ENCODE data around the gene FRG1. TPM values are rescaled to one million over a fixed set of nuclear protein-coding genes. Genes with fewer than 3 reads are reported as not detected.
"Not testable (repeated sequence)": the region's sequence is repeated elsewhere in the genome, so short reads cannot be mapped to it uniquely, and the experiment has no call there.

Gene FRG1
- total RNA-seq, 1 donor from 2014 or later, result 46.0 TPM

- Mint-ChIP-seq H3K4me3 (ENCODE audit: unreplicated experiment) (no peak overlapping the region), H3K4me1 (ENCODE audit: low read depth, unreplicated experiment) (peaks cover 8% of the 10 kb centered on the region), H3K27ac (ENCODE audit: unreplicated experiment) (no peak overlapping the region), H3K9me3 (ENCODE audit: unreplicated experiment) (peaks cover 3% of the 10 kb centered on the region), H3K27me3 (ENCODE audit: unreplicated experiment) (peaks cover 2% of the 10 kb centered on the region), H3K36me3 (ENCODE audit: unreplicated experiment) (no peaks in the 10 kb centered on the region)
- DNase-seq, result no peak
- no peak for TF ChIP-seq CTCF (IDR thresholded peaks at IDR 0.05; ENCODE audit: partially characterized antibody, unreplicated experiment)
Measured at GRCh38 chr4:189973646-189974045, 33.0 kb downstream of the FRG1 start.

- Mint-ChIP-seq H3K4me1 (ENCODE audit: low read depth, unreplicated experiment) (peaks cover 8% of the 10 kb centered on the region), H3K36me3 (ENCODE audit: unreplicated experiment) (no peaks in the 10 kb centered on the region), H3K4me3 (ENCODE audit: unreplicated experiment) (no peak overlapping the region), H3K27ac (ENCODE audit: unreplicated experiment) (no peak overlapping the region), H3K27me3 (ENCODE audit: unreplicated experiment) (peaks cover 5% of the 10 kb centered on the region), H3K9me3 (ENCODE audit: unreplicated experiment) (peaks cover 3% of the 10 kb centered on the region)
- DNase-seq, result no peak
- TF ChIP-seq CTCF (IDR thresholded peaks at IDR 0.05; ENCODE audit: partially characterized antibody, unreplicated experiment), result peak; percentile 27
Measured at GRCh38 chr4:189974056-189974455, 33.4 kb downstream of the FRG1 start.

- Mint-ChIP-seq H3K9me3 (ENCODE audit: unreplicated experiment) (peaks cover 5% of the 10 kb centered on the region), H3K27me3 (ENCODE audit: unreplicated experiment) (peaks cover 8% of the 10 kb centered on the region), H3K4me1 (ENCODE audit: low read depth, unreplicated experiment) (peaks cover 7% of the 10 kb centered on the region), H3K4me3 (ENCODE audit: unreplicated experiment) (no peak overlapping the region), H3K36me3 (ENCODE audit: unreplicated experiment) (no peaks in the 10 kb centered on the region), H3K27ac (ENCODE audit: unreplicated experiment) (peak overlapping the region; percentile 29)
- no peak for TF ChIP-seq CTCF (IDR thresholded peaks at IDR 0.05; ENCODE audit: partially characterized antibody, unreplicated experiment)
- no peak for DNase-seq
Measured at GRCh38 chr4:189979196-189980047, 38.8 kb downstream of the FRG1 start.

- H3K4me1 Mint-ChIP-seq (ENCODE audit: low read depth, unreplicated experiment); H3K36me3 Mint-ChIP-seq (ENCODE audit: unreplicated experiment); DNase-seq; H3K27me3 Mint-ChIP-seq (ENCODE audit: unreplicated experiment); H3K4me3 Mint-ChIP-seq (ENCODE audit: unreplicated experiment); H3K27ac Mint-ChIP-seq (ENCODE audit: unreplicated experiment); H3K9me3 Mint-ChIP-seq (ENCODE audit: unreplicated experiment): not testable (repeated sequence)
Measured at GRCh38 chr4:189980292-189980691, 39.6 kb downstream of the FRG1 start.

GRCh38 chr4:189981970-189982369, 41.3 kb downstream of the FRG1 start:
- H3K4me1 Mint-ChIP-seq (ENCODE audit: low read depth, unreplicated experiment), result peaks cover 7% of the 10 kb centered on the region

GRCh38 chr4:189983916-189984526, 43.3 kb downstream of the FRG1 start:
- H3K9me3 Mint-ChIP-seq (ENCODE audit: unreplicated experiment); H3K4me1 Mint-ChIP-seq (ENCODE audit: low read depth, unreplicated experiment); H3K27ac Mint-ChIP-seq (ENCODE audit: unreplicated experiment); H3K36me3 Mint-ChIP-seq (ENCODE audit: unreplicated experiment); H3K27me3 Mint-ChIP-seq (ENCODE audit: unreplicated experiment); H3K4me3 Mint-ChIP-seq (ENCODE audit: unreplicated experiment); DNase-seq: not testable (repeated sequence)

More at GRCh38 chr4:189981970-189982369, 41.3 kb downstream of the FRG1 start:
- DNase-seq, result no peak
- Mint-ChIP-seq H3K9me3 (ENCODE audit: unreplicated experiment) (peaks cover 8% of the 10 kb centered on the region), H3K36me3 (ENCODE audit: unreplicated experiment) (no peaks in the 10 kb centered on the region), H3K4me3 (ENCODE audit: unreplicated experiment) (no peak overlapping the region), H3K27me3 (ENCODE audit: unreplicated experiment) (peaks cover 8% of the 10 kb centered on the region), H3K27ac (ENCODE audit: unreplicated experiment) (peak overlapping the region; percentile 22)
- TF ChIP-seq CTCF (IDR thresholded peaks at IDR 0.05; ENCODE audit: partially characterized antibody, unreplicated experiment), result no peak

GRCh38 chr4:189984661-189985060, 44.0 kb downstream of the FRG1 start:
- not testable (repeated sequence) for H3K27me3 Mint-ChIP-seq (ENCODE audit: unreplicated experiment); H3K27ac Mint-ChIP-seq (ENCODE audit: unreplicated experiment); H3K4me1 Mint-ChIP-seq (ENCODE audit: low read depth, unreplicated experiment); H3K36me3 Mint-ChIP-seq (ENCODE audit: unreplicated experiment); H3K9me3 Mint-ChIP-seq (ENCODE audit: unreplicated experiment); DNase-seq; H3K4me3 Mint-ChIP-seq (ENCODE audit: unreplicated experiment)

- not testable (repeated sequence) for DNase-seq; H3K4me3 Mint-ChIP-seq (ENCODE audit: unreplicated experiment); H3K27ac Mint-ChIP-seq (ENCODE audit: unreplicated experiment); H3K36me3 Mint-ChIP-seq (ENCODE audit: unreplicated experiment); H3K27me3 Mint-ChIP-seq (ENCODE audit: unreplicated experiment); H3K4me1 Mint-ChIP-seq (ENCODE audit: low read depth, unreplicated experiment); H3K9me3 Mint-ChIP-seq (ENCODE audit: unreplicated experiment)
Measured at GRCh38 chr4:189985651-189986243, 45.1 kb downstream of the FRG1 start.
